Loucy (cell line): ENCODE results near the gene DPP4.

Experiments
- EZH2phosphoT487 ChIP-seq: fragments of 200-600 bp; IDR thresholded peaks from 2 replicates; pipeline ENCODE4 v1.6.1; 2018; ENCODE audit warnings: antibody characterized with exemption, mild to moderate bottlenecking, moderate library complexity, borderline replicate concordance
- TF ChIP-seq, protein P1 (sequence below): fragments of 200-600 bp; sonication (generic); conservative IDR thresholded peaks from 2 replicates; pipeline ENCODE4 v1.5.1; 2014; ENCODE audit warnings: mild to moderate bottlenecking, antibody characterized with exemption, low read length

DNA sequence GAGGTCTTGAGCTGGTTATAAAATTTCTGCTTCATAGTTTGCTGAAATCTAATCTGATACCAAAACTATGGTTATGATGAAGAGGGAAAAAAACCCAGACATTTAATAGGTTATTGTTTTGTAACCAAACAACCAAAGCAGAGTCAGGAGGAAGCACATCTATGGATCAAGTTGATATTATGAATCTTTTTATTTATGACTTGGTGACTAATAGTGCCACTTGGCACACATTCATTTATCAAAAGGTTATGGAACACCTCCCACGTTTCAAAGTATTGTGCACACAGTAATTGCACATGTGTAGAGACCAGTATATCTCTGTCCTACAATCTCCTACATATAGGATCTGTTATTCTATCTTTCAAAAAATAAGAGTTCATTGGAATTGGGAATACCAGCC is 93.0 kb downstream of the DPP4 start:
- TF ChIP-seq, protein P1, sequence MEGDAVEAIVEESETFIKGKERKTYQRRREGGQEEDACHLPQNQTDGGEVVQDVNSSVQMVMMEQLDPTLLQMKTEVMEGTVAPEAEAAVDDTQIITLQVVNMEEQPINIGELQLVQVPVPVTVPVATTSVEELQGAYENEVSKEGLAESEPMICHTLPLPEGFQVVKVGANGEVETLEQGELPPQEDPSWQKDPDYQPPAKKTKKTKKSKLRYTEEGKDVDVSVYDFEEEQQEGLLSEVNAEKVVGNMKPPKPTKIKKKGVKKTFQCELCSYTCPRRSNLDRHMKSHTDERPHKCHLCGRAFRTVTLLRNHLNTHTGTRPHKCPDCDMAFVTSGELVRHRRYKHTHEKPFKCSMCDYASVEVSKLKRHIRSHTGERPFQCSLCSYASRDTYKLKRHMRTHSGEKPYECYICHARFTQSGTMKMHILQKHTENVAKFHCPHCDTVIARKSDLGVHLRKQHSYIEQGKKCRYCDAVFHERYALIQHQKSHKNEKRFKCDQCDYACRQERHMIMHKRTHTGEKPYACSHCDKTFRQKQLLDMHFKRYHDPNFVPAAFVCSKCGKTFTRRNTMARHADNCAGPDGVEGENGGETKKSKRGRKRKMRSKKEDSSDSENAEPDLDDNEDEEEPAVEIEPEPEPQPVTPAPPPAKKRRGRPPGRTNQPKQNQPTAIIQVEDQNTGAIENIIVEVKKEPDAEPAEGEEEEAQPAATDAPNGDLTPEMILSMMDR, result no peak
- TF ChIP-seq EZH2phosphoT487, result no peak
